ENCODE data around the gene VAPA. TPM values are rescaled to one million over a fixed set of nuclear protein-coding genes. Genes with fewer than 3 reads are reported as not detected.

The VAPA gene
- polyA plus RNA-seq, 3 donors = 106 to 393 (median 334) TPM

- Mint-ChIP-seq H3K27ac (peak overlapping the region in 2 of 7 donors; percentile 15 to 61), H3K36me3 (peaks cover 8 to 9% of the 10 kb centered on the region in 2 donors), H3K9me3 (no peaks in the 10 kb centered on the region), H3K27me3 (ENCODE audit: low read depth in 3 of 3) (no peaks in the 10 kb centered on the region), H3K4me3 (no peak overlapping the region), H3K4me1 (peaks cover 45% of the 10 kb centered on the region)
- intact Hi-C loops (cut with micrococcal nuclease) = no loop called here
- Histone ChIP-seq H3K27ac (ENCODE audit: low read depth in 1 of 2, low read length in 2 of 2) (no peak overlapping the region), H3K4me3 (replicated peaks in 1 of 3; ENCODE audit: low read depth in 2 of 3, low read length in 3 of 3) (no peak overlapping the region), H3K79me2 (ENCODE audit: insufficient read depth, low read length) (peaks cover 100% of the 10 kb centered on the region), H3K9me3 (replicated peaks in 1 of 2; ENCODE audit: control insufficient read depth in 1 of 2, insufficient read depth in 1 of 2, low read length in 2 of 2) (no peaks in the 10 kb centered on the region), H3K9ac (ENCODE audit: insufficient read depth, low read length, poor library complexity, severe bottlenecking) (no peak overlapping the region), H2AFZ (ENCODE audit: insufficient read depth, low read depth, low read length, poor library complexity, severe bottlenecking) (no peak overlapping the region), H3K4me2 (replicated peaks; ENCODE audit: extremely low read depth, low read length, poor library complexity, severe bottlenecking) (no peak overlapping the region), H4K20me1 (ENCODE audit: insufficient read depth, low read length) (peaks cover 100% of the 10 kb centered on the region), H3K36me3 (replicated peaks in 1 of 2; ENCODE audit: control insufficient read depth in 1 of 2, insufficient read depth in 2 of 2, low read length in 2 of 2) (peaks cover 3 to 5% of the 10 kb centered on the region in 2 donors), H3K4me1 (ENCODE audit: control insufficient read depth in 1 of 2, insufficient read depth in 2 of 2, low read length in 2 of 2) (peaks cover 5 to 18% of the 10 kb centered on the region in 2 donors), H3K27me3 (ENCODE audit: control insufficient read depth in 2 of 2, insufficient read depth in 2 of 2, low read length in 2 of 2) (no peaks in the 10 kb centered on the region)
- no CpG with 5 or more reads among the region's 2 CpGs for WGBS (ENCODE audit: insufficient coverage)
- no peak for TF ChIP-seq CTCF (IDR thresholded peaks at IDR 0.05)
- no peak for DNase-seq
Observed at GRCh38 chr18:9927392-9928063, 13.7 kb downstream of the VAPA start.

GRCh38 chr18:9928646-9929259 is 14.9 kb downstream of the VAPA start:
- Mint-ChIP-seq H3K9me3 (peaks cover 0 to 2% (median 0%) of the 10 kb centered on the region in 7 donors), H3K27me3 (ENCODE audit: low read depth in 3 of 3) (no peaks in the 10 kb centered on the region), H3K36me3 (peaks cover 15 to 21% of the 10 kb centered on the region in 2 donors), H3K4me3 (no peak overlapping the region), H3K27ac (peak overlapping the region in 1 of 7 donors; percentile 26), H3K4me1 (peaks cover 37% of the 10 kb centered on the region)
- no peak overlapping the region for H3K9ac ChIP-seq (ENCODE audit: insufficient read depth, low read length, poor library complexity, severe bottlenecking)
- H3K79me2 ChIP-seq (ENCODE audit: insufficient read depth, low read length) = peaks cover 100% of the 10 kb centered on the region
- intact Hi-C loops (cut with micrococcal nuclease) = no loop called here
- no CpG with 5 or more reads among the region's 5 CpGs for WGBS (ENCODE audit: insufficient coverage)
- no peak overlapping the region for H3K27ac ChIP-seq (ENCODE audit: low read depth in 1 of 2, low read length in 2 of 2)
- H2AFZ ChIP-seq (ENCODE audit: insufficient read depth, low read depth, low read length, poor library complexity, severe bottlenecking) = no peak overlapping the region
- H3K4me1 ChIP-seq (ENCODE audit: control insufficient read depth in 1 of 2, insufficient read depth in 2 of 2, low read length in 2 of 2) = peaks cover 5 to 20% of the 10 kb centered on the region in 2 donors
- H3K36me3 ChIP-seq (replicated peaks in 1 of 2; ENCODE audit: control insufficient read depth in 1 of 2, insufficient read depth in 2 of 2, low read length in 2 of 2) = peaks cover 11 to 17% of the 10 kb centered on the region in 2 donors
- no peak overlapping the region for H3K4me2 ChIP-seq (replicated peaks; ENCODE audit: extremely low read depth, low read length, poor library complexity, severe bottlenecking)
- H3K4me3 ChIP-seq (replicated peaks in 1 of 3; ENCODE audit: low read depth in 2 of 3, low read length in 3 of 3) = no peak overlapping the region
- no peak for TF ChIP-seq CTCF (IDR thresholded peaks at IDR 0.05)
- H3K27me3 ChIP-seq (ENCODE audit: control insufficient read depth in 2 of 2, insufficient read depth in 2 of 2, low read length in 2 of 2) = no peaks in the 10 kb centered on the region
- no peak for DNase-seq
- peaks cover 100% of the 10 kb centered on the region for H4K20me1 ChIP-seq (ENCODE audit: insufficient read depth, low read length)
- H3K9me3 ChIP-seq (replicated peaks in 1 of 2; ENCODE audit: control insufficient read depth in 1 of 2, insufficient read depth in 1 of 2, low read length in 2 of 2) = no peaks in the 10 kb centered on the region

Measured in CD14-positive monocyte (primary cell).